ENCODE results near the gene UBP1.

DNA sequence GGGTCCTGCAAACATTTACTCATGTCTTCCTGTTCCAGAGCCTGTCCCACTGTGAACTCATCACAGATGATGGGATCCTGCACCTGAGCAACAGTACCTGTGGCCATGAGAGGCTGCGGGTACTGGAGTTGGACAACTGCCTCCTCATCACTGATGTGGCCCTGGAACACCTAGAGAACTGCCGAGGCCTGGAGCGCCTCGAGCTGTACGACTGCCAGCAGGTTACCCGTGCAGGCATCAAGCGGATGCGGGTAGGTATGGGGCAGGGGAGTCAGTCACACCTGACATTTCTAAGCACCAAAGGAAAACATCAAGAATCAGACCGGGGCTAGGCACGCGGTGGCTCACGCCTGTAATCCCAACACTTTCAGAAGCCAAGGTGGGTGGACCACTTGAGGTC, 56.3 kb downstream of the UBP1 start:
- TF ChIP-seq FOXK2 (IDR thresholded peaks at IDR 0.05) (no peak), FOXM1 (IDR thresholded peaks at IDR 0.05; ENCODE audit: borderline replicate concordance) (no peak), HDGF (IDR thresholded peaks at IDR 0.05; ENCODE audit: borderline replicate concordance) (no peak), NFRKB (IDR thresholded peaks at IDR 0.05) (no peak), ELF4 (IDR thresholded peaks at IDR 0.05) (no peak), CTBP1 (IDR thresholded peaks at IDR 0.05; ENCODE audit: borderline replicate concordance) (no peak)

All from HEK293T (cell line).